Stimulated activated CD4-positive, alpha-beta T cell treated with anti-CD3 and anti-CD28 coated beads, Interleukin-1b, Interleukin-23, amount 100 ng/mL, for 1 hour (primary cell): ENCODE data around the gene TNFSF11.
"Not testable (repeated sequence)": the region's sequence is repeated elsewhere in the genome, so short reads cannot be mapped to it uniquely, and the experiment has no call there.

ENCODE experiments used
- DNase-seq, 2 donors: peaks; one replicate each; pipeline ENCODE4 v3.0.0-alpha.2; 2020; ENCODE audit warnings: low read depth in 2 of 2

Gene TNFSF11

GRCh38 chr13:42574011-42574410 is at the start of gene TNFSF11:
Gene TNFSF11 (plus strand): TSS chr13:42574152. CDS start chr13:42574304, 152 bp downstream.
- DNase-seq, result no peak

GRCh38 chr13:42524487-42525034 is 49.4 kb upstream of the TNFSF11 start:
- no peak for DNase-seq

- DNase-seq, result no peak
These were observed 48.9 kb upstream of the TNFSF11 start for GRCh38 chr13:42525035-42525504.

- no peak for DNase-seq
These were observed 47.7 kb upstream of the TNFSF11 start for GRCh38 chr13:42526276-42526675.

- no peak for DNase-seq
These were observed 47.1 kb upstream of the TNFSF11 start for GRCh38 chr13:42526804-42527203.

GRCh38 chr13:42532561-42533335 is 41.2 kb upstream of the TNFSF11 start:
- no peak for DNase-seq

- no peak for DNase-seq
These were observed 40.7 kb upstream of the TNFSF11 start for GRCh38 chr13:42533336-42533591.

- no peak for DNase-seq
These were observed 39.2 kb upstream of the TNFSF11 start for GRCh38 chr13:42534785-42535184.

GRCh38 chr13:42538996-42539395 is 35.0 kb upstream of the TNFSF11 start:
- no peak for DNase-seq

- DNase-seq, result no peak
These were observed 34.3 kb upstream of the TNFSF11 start for GRCh38 chr13:42539670-42540069.

- DNase-seq, result no peak
These were observed 30.6 kb upstream of the TNFSF11 start for GRCh38 chr13:42543215-42543797.

GRCh38 chr13:42544246-42544926 is 29.6 kb upstream of the TNFSF11 start:
- DNase-seq, result no peak

GRCh38 chr13:42545842-42546241 is 28.1 kb upstream of the TNFSF11 start:
- no peak for DNase-seq

GRCh38 chr13:42547612-42548011 is 26.3 kb upstream of the TNFSF11 start:
- no peak for DNase-seq

- DNase-seq, result no peak
These were observed 25.0 kb upstream of the TNFSF11 start for GRCh38 chr13:42548731-42549551.

- no peak for DNase-seq
These were observed 24.4 kb upstream of the TNFSF11 start for GRCh38 chr13:42549552-42549936.

- no peak for DNase-seq
These were observed 22.3 kb upstream of the TNFSF11 start for GRCh38 chr13:42551611-42552010.

- DNase-seq, result no peak
These were observed 20.6 kb upstream of the TNFSF11 start for GRCh38 chr13:42553098-42554046.

- no peak for DNase-seq
These were observed 14.9 kb upstream of the TNFSF11 start for GRCh38 chr13:42559057-42559456.

GRCh38 chr13:42559573-42560218 is 14.3 kb upstream of the TNFSF11 start:
- DNase-seq, result not testable (repeated sequence)
